ENCODE results near the gene MRPL38.

DNA sequence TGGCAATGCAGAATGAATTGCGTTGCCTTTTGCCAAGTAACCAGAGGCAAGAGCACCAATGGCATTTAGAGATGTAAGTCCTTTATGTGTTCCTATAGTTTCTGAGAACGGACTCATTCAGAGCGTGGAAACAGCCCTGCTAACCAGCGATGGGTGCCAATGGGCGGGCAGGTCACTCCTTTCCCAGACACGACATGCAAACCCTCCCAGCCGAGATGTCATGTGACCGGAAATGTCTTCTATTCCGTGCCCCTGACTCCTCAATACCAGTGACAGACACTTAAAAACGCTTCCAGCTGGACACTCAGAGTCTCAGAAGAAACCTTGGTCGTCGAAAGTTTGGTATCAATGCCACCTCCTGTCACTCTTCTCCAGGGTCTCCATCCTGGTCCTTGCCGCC, 33.0 kb upstream of the MRPL38 start:
- TF ChIP-seq TAF1 (IDR thresholded peaks at IDR 0.05; ENCODE audit: low read depth): no peak
- no peak for TF ChIP-seq CREB1 (IDR thresholded peaks at IDR 0.05; ENCODE audit: low read depth)
- no peak for TF ChIP-seq TCF12 (IDR thresholded peaks at IDR 0.05; ENCODE audit: low read depth)
- TF ChIP-seq, protein P1, sequence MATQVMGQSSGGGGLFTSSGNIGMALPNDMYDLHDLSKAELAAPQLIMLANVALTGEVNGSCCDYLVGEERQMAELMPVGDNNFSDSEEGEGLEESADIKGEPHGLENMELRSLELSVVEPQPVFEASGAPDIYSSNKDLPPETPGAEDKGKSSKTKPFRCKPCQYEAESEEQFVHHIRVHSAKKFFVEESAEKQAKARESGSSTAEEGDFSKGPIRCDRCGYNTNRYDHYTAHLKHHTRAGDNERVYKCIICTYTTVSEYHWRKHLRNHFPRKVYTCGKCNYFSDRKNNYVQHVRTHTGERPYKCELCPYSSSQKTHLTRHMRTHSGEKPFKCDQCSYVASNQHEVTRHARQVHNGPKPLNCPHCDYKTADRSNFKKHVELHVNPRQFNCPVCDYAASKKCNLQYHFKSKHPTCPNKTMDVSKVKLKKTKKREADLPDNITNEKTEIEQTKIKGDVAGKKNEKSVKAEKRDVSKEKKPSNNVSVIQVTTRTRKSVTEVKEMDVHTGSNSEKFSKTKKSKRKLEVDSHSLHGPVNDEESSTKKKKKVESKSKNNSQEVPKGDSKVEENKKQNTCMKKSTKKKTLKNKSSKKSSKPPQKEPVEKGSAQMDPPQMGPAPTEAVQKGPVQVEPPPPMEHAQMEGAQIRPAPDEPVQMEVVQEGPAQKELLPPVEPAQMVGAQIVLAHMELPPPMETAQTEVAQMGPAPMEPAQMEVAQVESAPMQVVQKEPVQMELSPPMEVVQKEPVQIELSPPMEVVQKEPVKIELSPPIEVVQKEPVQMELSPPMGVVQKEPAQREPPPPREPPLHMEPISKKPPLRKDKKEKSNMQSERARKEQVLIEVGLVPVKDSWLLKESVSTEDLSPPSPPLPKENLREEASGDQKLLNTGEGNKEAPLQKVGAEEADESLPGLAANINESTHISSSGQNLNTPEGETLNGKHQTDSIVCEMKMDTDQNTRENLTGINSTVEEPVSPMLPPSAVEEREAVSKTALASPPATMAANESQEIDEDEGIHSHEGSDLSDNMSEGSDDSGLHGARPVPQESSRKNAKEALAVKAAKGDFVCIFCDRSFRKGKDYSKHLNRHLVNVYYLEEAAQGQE (IDR thresholded peaks at IDR 0.05; ENCODE audit: low read depth): no peak
- TF ChIP-seq TEAD4 (IDR thresholded peaks at IDR 0.05): no peak
- no peak for TF ChIP-seq EP300 (IDR thresholded peaks at IDR 0.05; ENCODE audit: borderline replicate concordance)
- no peak for TF ChIP-seq FOXM1 (IDR thresholded peaks at IDR 0.05; ENCODE audit: borderline replicate concordance, low read depth)
